Measurements from ENCODE around the gene APOC1. TPM values are rescaled to one million over a fixed set of nuclear protein-coding genes. Genes with fewer than 3 reads are reported as not detected.
"Not testable (repeated sequence)": the region's sequence is repeated elsewhere in the genome, so short reads cannot be mapped to it uniquely, and the experiment has no call there.

The APOC1 gene
- total RNA-seq = 10 to 100 TPM in 4 of 8 experiments, 1 to 10 TPM in 4; 1.1 to 77.6 (median 9.3) TPM

DNA sequence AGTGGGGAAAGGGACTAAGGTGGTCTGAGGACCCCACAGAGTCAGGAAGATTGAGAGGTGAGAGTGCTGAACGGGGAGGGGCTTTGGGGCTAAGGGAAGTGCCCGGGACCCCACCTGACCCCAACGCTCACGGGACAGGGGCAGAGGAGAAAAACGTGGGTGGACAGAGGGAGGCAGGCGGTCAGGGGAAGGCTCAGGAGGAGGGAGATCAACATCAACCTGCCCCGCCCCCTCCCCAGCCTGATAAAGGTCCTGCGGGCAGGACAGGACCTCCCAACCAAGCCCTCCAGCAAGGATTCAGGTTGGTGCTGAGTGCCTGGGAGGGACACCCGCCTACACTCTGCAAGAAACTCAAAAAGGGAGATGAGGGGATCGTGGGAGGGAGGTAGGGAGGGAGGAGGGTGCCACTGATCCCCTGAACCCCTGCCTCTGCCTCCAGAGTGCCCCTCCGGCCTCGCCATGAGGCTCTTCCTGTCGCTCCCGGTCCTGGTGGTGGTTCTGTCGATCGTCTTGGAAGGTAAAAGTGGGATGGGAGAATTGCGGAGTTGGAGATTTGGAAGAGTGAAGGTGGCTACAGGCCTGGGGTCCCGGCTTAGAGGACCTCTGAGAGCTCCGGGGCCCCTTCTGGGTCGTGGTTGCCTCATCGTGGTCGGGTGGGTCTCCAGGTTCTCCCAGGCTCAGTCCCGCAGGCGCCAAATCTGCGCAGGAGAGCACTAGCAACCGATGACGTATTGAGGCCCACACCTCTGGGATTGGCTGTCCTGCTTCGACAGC, at the start of gene APOC1:
Gene APOC1, plus strand, starts transcription at position 176 of the 774 bp plus-strand sequence. Its CDS starts 284 bp downstream, at position 460.
- in situ Hi-C loops (cut with MboI; ENCODE audit: low pct_unique_long_range_greater_than_20kb in 2 of 9, low sequenced_read_pairs in 9 of 9, unreplicated experiment in 9 of 9); H3K4me1 ChIP-seq (replicated peaks in 1 of 2): not testable (repeated sequence)
- ATAC-seq (replicated peaks in 6 of 8) = peak; percentile 89 to 96 (median 94)
- Histone ChIP-seq H3K27ac (peak within 1 kb of the TSS; percentile 13 to 50), H3K4me3 (peak within 1 kb of the TSS; percentile 29 to 48 (median 37))
- WGBS, 10 experiments = 0 to 14% methylated on average over 3 to 4 of the region's 28 CpGs; no CpG with 5 or more reads in 8 of the 10 experiments

DNA sequence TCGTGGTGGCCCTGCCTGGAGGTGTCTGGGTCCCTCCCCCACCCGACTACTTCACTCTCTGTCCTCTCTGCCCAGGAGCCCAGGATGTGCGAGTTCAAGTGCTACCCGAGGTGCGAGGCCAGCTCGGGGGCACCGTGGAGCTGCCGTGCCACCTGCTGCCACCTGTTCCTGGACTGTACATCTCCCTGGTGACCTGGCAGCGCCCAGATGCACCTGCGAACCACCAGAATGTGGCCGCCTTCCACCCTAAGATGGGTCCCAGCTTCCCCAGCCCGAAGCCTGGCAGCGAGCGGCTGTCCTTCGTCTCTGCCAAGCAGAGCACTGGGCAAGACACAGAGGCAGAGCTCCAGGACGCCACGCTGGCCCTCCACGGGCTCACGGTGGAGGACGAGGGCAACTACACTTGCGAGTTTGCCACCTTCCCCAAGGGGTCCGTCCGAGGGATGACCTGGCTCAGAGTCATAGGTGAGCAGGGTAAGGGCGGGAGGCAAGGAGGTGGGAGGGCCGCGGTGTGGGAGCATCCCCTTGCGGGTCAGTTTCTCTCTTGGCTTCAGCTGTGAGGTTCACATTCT, 49.1 kb upstream of the APOC1 start:
- Histone ChIP-seq H3K27ac (no peak overlapping the region), H3K4me3 (no peak overlapping the region)
- ATAC-seq (replicated peaks in 6 of 8) = no peak

DNA sequence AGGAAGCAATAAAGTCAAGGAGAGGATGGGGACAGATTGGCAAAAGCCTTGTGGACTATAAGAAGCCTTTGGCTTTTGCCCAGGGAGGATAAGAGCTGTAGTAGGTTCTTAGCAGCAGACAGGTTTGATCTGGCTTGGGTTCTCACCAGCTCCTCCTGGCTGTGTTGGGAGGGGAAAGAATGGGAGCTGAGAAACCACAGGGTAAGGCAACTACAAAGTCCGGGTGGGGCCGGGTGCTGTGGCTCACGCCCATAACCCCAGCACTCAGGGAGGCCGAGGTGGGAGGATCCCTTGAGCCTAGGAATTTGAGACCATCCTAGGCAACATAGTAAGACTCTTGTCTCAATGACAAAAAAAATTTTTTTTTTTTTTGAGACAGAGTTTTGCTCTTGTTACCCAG, 47.7 kb upstream of the APOC1 start:
- H3K4me1 ChIP-seq (replicated peaks in 1 of 2) = no peaks in the 10 kb centered on the region
- H3K27ac ChIP-seq = no peak overlapping the region
- WGBS, 10 experiments = 86% methylated on average over 4 of the region's 4 CpGs; no CpG with 5 or more reads in 9 of the 10 experiments
- peak in 3 of 8 experiments; percentile 22 to 93 (median 64) for ATAC-seq (replicated peaks in 6 of 8)
- H3K4me3 ChIP-seq = no peak overlapping the region
- in situ Hi-C loops (cut with MboI; ENCODE audit: low pct_unique_long_range_greater_than_20kb in 2 of 9, low sequenced_read_pairs in 9 of 9, unreplicated experiment in 9 of 9) = no loop called here

More for the DNA sequence above, 49.1 kb upstream of the APOC1 start:
- H3K4me1 ChIP-seq (replicated peaks in 1 of 2) = no peaks in the 10 kb centered on the region
- in situ Hi-C loops (cut with MboI; ENCODE audit: low pct_unique_long_range_greater_than_20kb in 2 of 9, low sequenced_read_pairs in 9 of 9, unreplicated experiment in 9 of 9) = no loop called here
- 80 to 100% (median 100%) methylated on average over 1 to 5 of the region's 27 CpGs; no CpG with 5 or more reads in 4 of the 10 experiments for WGBS, 10 experiments

DNA sequence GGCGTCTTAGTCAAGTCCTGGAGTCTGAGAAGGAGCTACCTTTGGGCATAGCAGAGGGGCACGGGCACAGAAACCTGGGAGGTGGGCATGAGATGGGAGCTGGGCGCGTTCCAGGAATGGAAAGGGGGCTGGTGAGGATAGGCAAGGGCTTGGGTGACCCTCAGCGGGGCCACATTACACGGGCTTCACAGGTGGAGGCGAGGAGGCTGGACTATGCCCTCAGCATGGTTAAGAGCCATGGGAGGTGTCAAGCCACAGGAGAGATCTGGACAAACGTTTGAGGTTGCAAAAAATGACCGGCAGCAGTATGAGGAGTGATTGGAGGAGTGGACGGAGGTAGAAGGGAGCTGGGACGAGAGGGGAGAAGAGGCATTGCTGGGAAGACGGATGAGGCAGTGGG, 46.8 kb upstream of the APOC1 start:
- no peak for ATAC-seq (replicated peaks in 6 of 8)
- no peak overlapping the region for H3K27ac ChIP-seq
- H3K4me3 ChIP-seq = no peak overlapping the region
- in situ Hi-C loops (cut with MboI; ENCODE audit: low pct_unique_long_range_greater_than_20kb in 2 of 9, low sequenced_read_pairs in 9 of 9, unreplicated experiment in 9 of 9) = no loop called here
- H3K4me1 ChIP-seq (replicated peaks in 1 of 2) = no peaks in the 10 kb centered on the region
- 80 to 100% (median 95%) methylated on average over 2 to 11 of the region's 12 CpGs; no CpG with 5 or more reads in 3 of the 10 experiments for WGBS, 10 experiments

DNA sequence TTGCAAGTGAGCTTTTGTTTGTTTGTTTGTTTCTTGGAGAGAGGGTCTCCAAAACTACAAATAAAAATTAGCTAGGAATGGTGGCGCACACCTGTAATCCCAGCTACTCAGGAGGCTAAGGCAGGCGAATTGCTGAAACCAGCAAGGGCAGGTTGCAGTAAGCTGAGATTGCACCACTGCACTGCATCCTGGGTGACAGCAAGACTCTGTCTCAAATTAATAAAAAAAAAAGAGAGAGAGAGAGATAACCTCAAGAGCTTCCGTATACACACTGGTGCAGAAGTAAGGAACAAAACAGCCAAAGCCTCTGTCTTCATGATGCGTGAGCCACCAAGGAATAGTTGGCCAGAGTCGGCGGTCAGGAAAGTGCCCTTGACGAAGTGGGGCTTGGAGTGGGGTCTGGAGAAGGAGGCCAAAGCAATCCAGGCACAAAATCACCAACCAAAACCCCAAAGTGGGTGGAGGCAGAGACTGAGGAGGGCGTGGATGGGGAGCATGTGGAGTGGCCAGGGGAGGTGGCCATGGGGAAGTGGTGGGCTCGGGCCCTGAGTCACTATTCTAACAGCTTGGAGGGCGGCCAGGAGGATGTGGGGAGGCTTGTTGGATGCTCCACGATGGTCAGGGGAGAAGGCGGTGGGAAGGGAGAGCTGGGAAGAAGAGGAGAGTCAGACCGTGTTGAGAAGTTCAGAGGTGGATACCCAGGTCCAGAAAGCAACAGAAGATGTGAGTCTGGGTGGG, 44.5 kb upstream of the APOC1 start:
- 70 to 100% (median 93%) methylated on average over 1 to 5 of the region's 13 CpGs; no CpG with 5 or more reads in 1 of the 10 experiments for WGBS, 10 experiments
- ATAC-seq (replicated peaks in 6 of 8) = peak in 1 of 8 experiments; percentile 19
- Histone ChIP-seq H3K4me1 (replicated peaks in 1 of 2) (no peaks in the 10 kb centered on the region), H3K4me3 (no peak overlapping the region), H3K27ac (no peak overlapping the region)
- in situ Hi-C loops (cut with MboI; ENCODE audit: low pct_unique_long_range_greater_than_20kb in 2 of 9, low sequenced_read_pairs in 9 of 9, unreplicated experiment in 9 of 9) = no loop called here

DNA sequence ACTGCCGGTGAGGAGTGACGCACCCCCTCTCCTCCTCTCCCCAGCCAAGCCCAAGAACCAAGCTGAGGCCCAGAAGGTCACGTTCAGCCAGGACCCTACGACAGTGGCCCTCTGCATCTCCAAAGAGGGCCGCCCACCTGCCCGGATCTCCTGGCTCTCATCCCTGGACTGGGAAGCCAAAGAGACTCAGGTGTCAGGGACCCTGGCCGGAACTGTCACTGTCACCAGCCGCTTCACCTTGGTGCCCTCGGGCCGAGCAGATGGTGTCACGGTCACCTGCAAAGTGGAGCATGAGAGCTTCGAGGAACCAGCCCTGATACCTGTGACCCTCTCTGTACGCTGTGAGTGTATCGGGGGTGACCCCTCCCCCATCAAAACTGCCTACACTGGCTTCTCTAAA, 42.6 kb upstream of the APOC1 start:
- no peak overlapping the region for H3K27ac ChIP-seq
- 95 to 100% (median 100%) methylated on average over 1 to 5 of the region's 14 CpGs; no CpG with 5 or more reads in 5 of the 10 experiments for WGBS, 10 experiments
- no peak for ATAC-seq (replicated peaks in 6 of 8)
- no peaks in the 10 kb centered on the region for H3K4me1 ChIP-seq (replicated peaks in 1 of 2)
- in situ Hi-C loops (cut with MboI; ENCODE audit: low pct_unique_long_range_greater_than_20kb in 2 of 9, low sequenced_read_pairs in 9 of 9, unreplicated experiment in 9 of 9) = no loop called here
- no peak overlapping the region for H3K4me3 ChIP-seq

DNA sequence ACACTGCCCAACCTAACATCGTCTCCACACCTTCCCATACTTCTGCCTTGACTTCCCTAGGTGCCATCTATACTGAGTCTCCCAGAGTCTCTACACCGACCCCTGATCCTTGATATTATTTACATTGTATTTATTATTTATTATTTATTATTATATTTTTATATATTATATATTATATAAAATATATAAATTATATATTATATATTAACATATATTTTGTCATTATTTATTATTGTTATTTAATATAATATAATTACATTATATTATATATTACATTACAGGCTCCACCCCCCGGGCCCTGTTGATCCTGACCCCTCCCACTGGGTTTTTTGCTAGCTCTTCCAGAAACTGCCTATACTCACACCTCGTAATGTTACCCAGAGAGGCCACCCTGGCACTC, 41.7 kb upstream of the APOC1 start:
- H3K4me3 ChIP-seq = no peak overlapping the region
- WGBS, 10 experiments = 64 to 100% (median 91%) methylated on average over 1 to 4 of the region's 4 CpGs
- in situ Hi-C loops (cut with MboI; ENCODE audit: low pct_unique_long_range_greater_than_20kb in 2 of 9, low sequenced_read_pairs in 9 of 9, unreplicated experiment in 9 of 9) = no loop called here
- H3K27ac ChIP-seq = no peak overlapping the region
- no peak for ATAC-seq (replicated peaks in 6 of 8)
- H3K4me1 ChIP-seq (replicated peaks in 1 of 2) = no peaks in the 10 kb centered on the region

DNA sequence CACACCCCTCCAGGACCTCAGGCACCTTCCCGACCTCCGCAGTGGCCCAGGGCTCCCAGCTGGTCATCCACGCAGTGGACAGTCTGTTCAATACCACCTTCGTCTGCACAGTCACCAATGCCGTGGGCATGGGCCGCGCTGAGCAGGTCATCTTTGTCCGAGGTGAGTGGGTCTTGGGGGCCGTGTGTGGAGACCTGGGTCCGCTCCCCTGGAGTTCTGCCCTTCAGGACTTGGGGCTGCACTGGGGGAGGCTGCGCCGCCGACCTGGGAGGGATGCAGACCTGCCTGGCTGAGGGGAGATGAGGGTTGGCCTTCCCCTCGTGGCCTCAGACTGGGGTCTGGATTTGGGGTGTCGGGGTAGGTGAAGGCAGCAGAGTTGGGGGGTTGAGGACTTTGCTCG, 40.1 kb upstream of the APOC1 start:
- ATAC-seq (replicated peaks in 6 of 8) = no peak
- Histone ChIP-seq H3K27ac (no peak overlapping the region), H3K4me1 (replicated peaks in 1 of 2) (no peaks in the 10 kb centered on the region), H3K4me3 (no peak overlapping the region)
- WGBS, 10 experiments = 100% methylated on average over 1 to 2 of the region's 16 CpGs; no CpG with 5 or more reads in 8 of the 10 experiments
- in situ Hi-C loops (cut with MboI; ENCODE audit: low pct_unique_long_range_greater_than_20kb in 2 of 9, low sequenced_read_pairs in 9 of 9, unreplicated experiment in 9 of 9) = no loop called here

DNA sequence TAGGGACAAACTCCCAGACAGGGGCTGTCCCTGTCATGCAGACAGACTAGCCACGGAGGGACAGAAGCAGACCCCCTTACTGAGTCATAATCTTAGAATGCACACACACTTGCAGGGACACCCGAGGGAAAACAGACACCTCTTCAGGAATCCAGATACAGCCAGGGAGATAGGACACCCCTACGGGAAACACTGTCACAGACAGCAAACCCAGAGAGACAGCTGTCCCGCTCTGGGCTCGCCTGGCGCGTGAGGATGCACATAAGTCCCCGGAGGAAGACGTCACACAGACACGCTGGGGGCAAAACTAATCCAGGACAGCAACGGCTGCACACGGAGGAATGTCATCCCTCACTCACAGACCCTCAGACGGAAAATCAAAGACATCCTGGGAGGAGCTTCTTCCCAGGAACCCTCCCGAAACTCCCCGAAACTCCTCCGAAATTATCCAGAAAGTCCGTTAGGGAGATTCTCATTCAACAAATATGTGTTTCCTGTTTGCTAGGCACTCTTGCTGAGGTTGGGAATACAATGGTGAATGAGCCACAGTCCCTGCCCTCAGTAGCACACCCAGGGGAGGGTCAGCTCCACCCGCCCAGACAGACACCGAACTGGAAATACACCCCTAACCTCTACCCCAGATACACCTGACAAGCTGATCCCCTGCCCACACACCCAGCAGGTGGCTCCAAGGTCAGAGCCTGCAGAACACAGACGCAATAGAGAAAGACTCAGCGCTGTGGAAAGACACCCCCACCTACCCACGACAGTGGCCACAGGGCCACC, 38.5 kb upstream of the APOC1 start:
- no peaks in the 10 kb centered on the region for H3K4me1 ChIP-seq (replicated peaks in 1 of 2)
- no peak for ATAC-seq (replicated peaks in 6 of 8)
- H3K4me3 ChIP-seq = no peak overlapping the region
- in situ Hi-C loops (cut with MboI; ENCODE audit: low pct_unique_long_range_greater_than_20kb in 2 of 9, low sequenced_read_pairs in 9 of 9, unreplicated experiment in 9 of 9) = no loop called here
- WGBS, 10 experiments = 64 to 98% (median 88%) methylated on average over 3 to 15 of the region's 22 CpGs; no CpG with 5 or more reads in 1 of the 10 experiments
- H3K27ac ChIP-seq = no peak overlapping the region

DNA sequence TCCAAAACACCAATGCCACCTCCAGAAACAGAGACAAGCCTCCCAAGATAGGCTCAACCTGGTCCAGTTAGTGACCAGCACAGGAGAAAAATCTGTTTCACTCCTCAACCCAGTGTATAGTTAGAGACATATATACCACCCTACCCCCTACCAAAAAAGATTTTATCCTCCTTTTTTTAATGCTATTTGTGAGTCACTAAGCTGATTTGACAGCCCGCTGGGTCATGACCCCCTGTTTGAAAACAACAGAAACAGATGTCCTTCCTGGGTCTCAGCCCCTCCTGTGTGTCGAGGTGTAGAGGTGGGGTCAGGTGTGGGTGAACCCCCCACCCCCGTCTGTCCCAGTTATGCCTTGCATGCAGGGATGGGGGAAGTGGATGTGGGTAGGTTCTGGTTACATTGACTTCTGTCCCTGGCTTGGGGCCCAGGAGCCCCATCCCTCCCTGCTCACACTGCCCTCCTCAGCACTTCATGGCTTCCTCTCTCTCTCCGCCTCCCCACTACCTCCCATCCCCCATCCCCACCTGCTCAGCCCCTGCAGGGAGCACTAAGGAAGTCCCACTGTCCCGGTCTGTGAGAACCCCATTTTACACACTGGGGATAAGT, 37.4 kb upstream of the APOC1 start:
- H3K27ac ChIP-seq = no peak overlapping the region
- WGBS, 10 experiments = 20 to 86% (median 42%) methylated on average over 1 to 2 of the region's 5 CpGs; no CpG with 5 or more reads in 6 of the 10 experiments
- H3K4me1 ChIP-seq (replicated peaks in 1 of 2) = no peaks in the 10 kb centered on the region
- no peak overlapping the region for H3K4me3 ChIP-seq
- in situ Hi-C loops (cut with MboI; ENCODE audit: low pct_unique_long_range_greater_than_20kb in 2 of 9, low sequenced_read_pairs in 9 of 9, unreplicated experiment in 9 of 9) = no loop called here
- peak in 1 of 8 experiments; percentile 2 for ATAC-seq (replicated peaks in 6 of 8)

DNA sequence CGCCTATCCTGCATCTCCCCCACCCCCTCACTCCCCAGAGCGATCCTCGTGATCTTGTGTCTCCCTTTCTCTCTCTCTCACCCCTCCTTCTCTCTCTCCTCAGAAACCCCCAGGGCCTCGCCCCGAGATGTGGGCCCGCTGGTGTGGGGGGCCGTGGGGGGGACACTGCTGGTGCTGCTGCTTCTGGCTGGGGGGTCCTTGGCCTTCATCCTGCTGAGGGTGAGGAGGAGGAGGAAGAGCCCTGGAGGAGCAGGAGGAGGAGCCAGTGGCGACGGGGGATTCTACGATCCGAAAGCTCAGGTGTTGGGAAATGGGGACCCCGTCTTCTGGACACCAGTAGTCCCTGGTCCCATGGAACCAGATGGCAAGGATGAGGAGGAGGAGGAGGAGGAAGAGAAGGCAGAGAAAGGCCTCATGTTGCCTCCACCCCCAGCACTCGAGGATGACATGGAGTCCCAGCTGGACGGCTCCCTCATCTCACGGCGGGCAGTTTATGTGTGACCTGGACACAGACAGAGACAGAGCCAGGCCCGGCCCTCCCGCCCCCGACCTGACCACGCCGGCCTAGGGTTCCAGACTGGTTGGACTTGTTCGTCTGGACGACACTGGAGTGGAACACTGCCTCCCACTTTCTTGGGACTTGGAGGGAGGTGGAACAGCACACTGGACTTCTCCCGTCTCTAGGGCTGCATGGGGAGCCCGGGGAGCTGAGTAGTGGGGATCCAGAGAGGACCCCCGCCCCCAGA, 36.1 kb upstream of the APOC1 start:
- no peak for ATAC-seq (replicated peaks in 6 of 8)
- Histone ChIP-seq H3K27ac (no peak overlapping the region), H3K4me1 (replicated peaks in 1 of 2) (peaks cover 3 to 4% of the 10 kb centered on the region in 2 donors), H3K4me3 (no peak overlapping the region)
- in situ Hi-C loops (cut with MboI; ENCODE audit: low pct_unique_long_range_greater_than_20kb in 2 of 9, low sequenced_read_pairs in 9 of 9, unreplicated experiment in 9 of 9) = no loop called here
- 80 to 81% methylated on average over 1 to 4 of the region's 26 CpGs; no CpG with 5 or more reads in 8 of the 10 experiments for WGBS, 10 experiments
